ENCODE data around the gene MAST1. TPM values are rescaled to one million over a fixed set of nuclear protein-coding genes. Genes with fewer than 3 reads are reported as not detected.
A peak's percentile ranks its signal among the peaks of the same experiment; 100 is the strongest.

Gene MAST1
- total and polyA plus RNA-seq, 12 donors = 0.72 to 29.6 (median 3.2) TPM

DNA sequence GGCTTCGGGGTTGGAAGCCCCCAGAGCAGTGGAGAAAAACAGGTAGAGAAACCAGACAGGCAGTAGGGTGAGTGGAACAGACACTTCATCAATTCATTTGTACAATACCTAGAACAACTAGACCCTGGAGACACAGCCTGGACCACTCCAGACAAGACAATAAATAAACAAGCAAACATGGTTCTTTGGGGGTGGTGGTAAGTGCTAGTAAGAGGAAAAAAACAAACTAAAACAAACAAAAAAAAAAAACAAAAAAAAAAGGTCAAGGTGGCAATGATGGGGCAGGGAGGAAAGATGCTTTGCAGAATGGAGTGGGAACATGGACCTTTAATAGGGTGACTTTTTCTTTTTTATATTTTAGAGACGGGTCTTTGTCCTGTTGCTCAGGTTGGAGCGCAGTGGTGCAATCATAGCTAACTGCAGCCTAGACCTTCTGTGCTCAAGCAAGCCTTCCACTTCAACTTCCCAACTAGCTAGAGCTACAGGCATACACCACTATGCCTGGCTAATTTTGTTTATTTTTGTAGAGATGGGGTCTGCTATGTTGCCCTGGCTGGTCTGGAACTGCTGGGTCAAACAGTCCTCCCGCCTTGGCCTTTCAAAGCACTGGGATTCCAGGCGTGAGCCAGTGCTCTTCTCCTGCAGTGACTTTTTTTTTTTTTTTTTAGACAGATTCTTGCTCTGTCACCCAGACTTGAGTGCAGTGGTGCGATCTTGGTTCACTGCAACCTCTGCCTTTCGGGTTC, 43.9 kb upstream of the MAST1 start:
- peak overlapping the region in 2 of 4 donors; percentile 74 to 77 for H3K4me3 ChIP-seq
- H3K9me3 ChIP-seq (replicated peaks in 1 of 3) = no peaks in the 10 kb centered on the region
- TF ChIP-seq, protein P1, sequence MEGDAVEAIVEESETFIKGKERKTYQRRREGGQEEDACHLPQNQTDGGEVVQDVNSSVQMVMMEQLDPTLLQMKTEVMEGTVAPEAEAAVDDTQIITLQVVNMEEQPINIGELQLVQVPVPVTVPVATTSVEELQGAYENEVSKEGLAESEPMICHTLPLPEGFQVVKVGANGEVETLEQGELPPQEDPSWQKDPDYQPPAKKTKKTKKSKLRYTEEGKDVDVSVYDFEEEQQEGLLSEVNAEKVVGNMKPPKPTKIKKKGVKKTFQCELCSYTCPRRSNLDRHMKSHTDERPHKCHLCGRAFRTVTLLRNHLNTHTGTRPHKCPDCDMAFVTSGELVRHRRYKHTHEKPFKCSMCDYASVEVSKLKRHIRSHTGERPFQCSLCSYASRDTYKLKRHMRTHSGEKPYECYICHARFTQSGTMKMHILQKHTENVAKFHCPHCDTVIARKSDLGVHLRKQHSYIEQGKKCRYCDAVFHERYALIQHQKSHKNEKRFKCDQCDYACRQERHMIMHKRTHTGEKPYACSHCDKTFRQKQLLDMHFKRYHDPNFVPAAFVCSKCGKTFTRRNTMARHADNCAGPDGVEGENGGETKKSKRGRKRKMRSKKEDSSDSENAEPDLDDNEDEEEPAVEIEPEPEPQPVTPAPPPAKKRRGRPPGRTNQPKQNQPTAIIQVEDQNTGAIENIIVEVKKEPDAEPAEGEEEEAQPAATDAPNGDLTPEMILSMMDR (IDR thresholded peaks at IDR 0.05) = no peak
- TF ChIP-seq POLR2A (IDR thresholded peaks at IDR 0.05) = no peak
- H3K27me3 ChIP-seq = no peaks in the 10 kb centered on the region
- WGBS, 4 donors = 51 to 61% (median 55%) methylated on average over 7 of the region's 7 CpGs
- peaks cover 0 to 17% of the 10 kb centered on the region in 2 donors for H3K36me3 ChIP-seq (replicated peaks in 1 of 2)
- H3K27ac ChIP-seq = peak overlapping the region; percentile 74 to 99 (median 98)
- peak in 3 of 7 donors; percentile 50 to 61 (median 60) for DNase-seq
- intact Hi-C loops (cut with DNase I) = loop anchor here in 1 of 2 donors (2.0 kb wide), 1 partner anchor 16 kb away; no protein-coding TSS in a partner anchor
- H3K4me1 ChIP-seq (replicated peaks in 1 of 2) = peaks cover 14 to 27% of the 10 kb centered on the region in 2 donors

DNA sequence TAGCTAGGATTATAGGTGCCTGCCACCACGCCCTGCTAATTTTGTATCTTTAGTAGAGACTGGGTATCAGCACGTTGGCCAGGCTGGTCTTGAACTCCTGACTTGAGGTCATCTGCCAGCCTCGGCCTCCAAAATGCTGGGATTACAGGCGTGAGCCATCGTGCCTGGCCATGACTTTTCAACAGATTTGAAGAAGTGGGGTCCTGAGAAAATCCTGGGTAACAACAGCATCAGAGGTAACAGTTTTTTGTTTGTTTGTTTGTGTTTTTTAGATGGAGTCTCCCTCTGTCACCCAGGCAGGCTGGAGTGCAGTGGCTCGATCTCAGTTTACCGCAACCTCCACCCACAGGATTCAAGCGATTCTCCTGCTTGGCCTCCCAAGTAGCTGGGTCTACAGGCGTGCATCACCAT, 43.3 kb upstream of the MAST1 start:
- TF ChIP-seq, protein P1 (IDR thresholded peaks at IDR 0.05) = no peak
- TF ChIP-seq POLR2A (IDR thresholded peaks at IDR 0.05) = peak; percentile 5 to 60
- H3K27me3 ChIP-seq = no peaks in the 10 kb centered on the region
- H3K9me3 ChIP-seq (replicated peaks in 1 of 3) = no peaks in the 10 kb centered on the region
- H3K4me3 ChIP-seq = no peak overlapping the region
- peak overlapping the region in 3 of 5 donors; percentile 98 to 99 (median 99) for H3K27ac ChIP-seq
- WGBS, 4 donors = 67 to 75% (median 71%) methylated on average over 9 of the region's 9 CpGs
- H3K4me1 ChIP-seq (replicated peaks in 1 of 2) = peaks cover 13 to 27% of the 10 kb centered on the region in 2 donors
- intact Hi-C loops (cut with DNase I) = loop anchor here in 1 of 2 donors (2.0 to 5.0 kb wide), 2 partner anchors 16 to 33 kb away; no protein-coding TSS in a partner anchor
- peaks cover 0 to 23% of the 10 kb centered on the region in 2 donors for H3K36me3 ChIP-seq (replicated peaks in 1 of 2)
- peak in 2 of 7 donors; percentile 44 to 78 for DNase-seq

DNA sequence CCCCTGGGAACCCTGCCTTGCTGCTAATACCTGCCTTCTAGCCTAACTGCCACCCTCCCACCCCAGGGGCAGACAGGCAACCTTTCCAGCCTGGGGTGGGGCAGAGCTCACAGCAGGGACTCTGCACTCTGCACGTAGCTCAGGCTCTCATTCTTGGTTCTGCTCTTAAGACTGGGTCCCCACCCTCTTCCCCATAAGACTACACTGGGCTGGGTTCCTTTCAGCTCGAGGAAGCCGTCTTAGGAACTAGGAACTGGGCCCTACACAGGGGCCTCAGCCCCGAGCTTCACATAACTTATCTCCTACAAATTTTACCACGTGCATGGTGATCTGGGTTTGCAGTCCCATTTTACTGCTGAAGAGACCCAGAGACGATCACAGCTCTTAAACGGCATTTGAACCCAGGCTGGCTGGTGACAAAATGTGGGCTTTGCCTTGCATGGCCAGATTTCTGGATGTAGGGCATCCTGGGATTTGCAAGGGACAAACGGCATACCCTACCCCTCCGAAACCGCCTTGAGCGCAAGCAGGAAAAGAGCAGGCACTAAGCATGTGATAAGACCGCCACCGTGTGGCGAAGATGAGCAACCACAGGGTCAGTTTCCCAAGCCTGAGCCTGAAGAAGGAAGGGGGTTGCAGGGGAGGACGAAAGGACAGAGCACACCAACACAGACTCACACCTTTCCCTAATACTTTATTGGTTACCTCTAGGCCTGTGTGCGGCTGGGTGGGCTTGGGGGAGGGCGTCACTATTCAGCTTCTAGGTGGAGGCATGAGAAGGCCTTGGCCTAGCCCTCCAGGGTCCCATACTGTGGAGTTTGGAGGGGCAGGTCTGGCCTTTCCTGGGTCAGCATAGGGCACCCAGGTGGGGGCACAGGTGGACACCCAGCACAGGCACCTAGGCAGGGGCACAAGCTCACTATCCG, 41.9 kb upstream of the MAST1 start:
- TF ChIP-seq POLR2A (IDR thresholded peaks at IDR 0.05) = peak; percentile 25 to 32
- TF ChIP-seq, protein P1 (IDR thresholded peaks at IDR 0.05) = peak; percentile 85 to 99 (median 96)
- Histone ChIP-seq H3K4me3 (no peak overlapping the region), H3K36me3 (replicated peaks in 1 of 2) (peaks cover 0 to 30% of the 10 kb centered on the region in 2 donors), H3K4me1 (replicated peaks in 1 of 2) (peaks cover 5 to 30% of the 10 kb centered on the region in 2 donors), H3K27ac (peak overlapping the region in 4 of 5 donors; percentile 9 to 75 (median 47)), H3K9me3 (replicated peaks in 1 of 3) (no peaks in the 10 kb centered on the region), H3K27me3 (no peaks in the 10 kb centered on the region)
- WGBS, 4 donors = 6 to 7% (median 6%) methylated on average over 16 to 18 of the region's 18 CpGs
- intact Hi-C loops (cut with DNase I) = loop anchor here (2.0 to 5.0 kb wide), 2 partner anchors 20 to 34 kb away; no protein-coding TSS in a partner anchor
- peak; percentile 77 to 91 (median 84) for DNase-seq

Measured in adrenal gland (tissue), 12 donors.